ENCODE measurements around the gene TPPP2. TPM values are rescaled to one million over a fixed set of nuclear protein-coding genes. Genes with fewer than 3 reads are reported as not detected.

The TPPP2 gene
- total and polyA plus RNA-seq, 2 of the 4 experiments (the other 2 are of a cell fraction), result not detected

DNA sequence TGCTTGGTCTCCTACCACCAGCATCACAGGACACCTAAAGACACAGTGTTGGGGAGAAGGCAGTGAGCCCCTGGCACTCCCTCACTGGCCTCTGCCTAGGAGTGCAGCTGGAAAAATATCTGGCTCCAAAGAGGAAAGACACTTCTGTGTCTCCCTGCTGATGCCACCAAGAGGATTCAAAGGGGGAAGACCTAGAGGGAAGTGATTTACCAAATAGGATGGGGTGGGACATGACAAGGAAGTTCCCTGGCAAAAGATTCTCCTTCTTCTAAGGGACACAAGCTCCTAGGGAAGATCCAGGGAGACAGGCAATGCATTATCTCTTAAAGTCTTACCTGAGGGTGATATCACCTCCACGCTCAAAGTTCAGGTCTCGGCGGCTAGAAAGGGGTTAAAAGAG lies 11.2 kb upstream of the TPPP2 start:
- Histone ChIP-seq H4K20me1 (ENCODE audit: insufficient read depth, low read length) (no peaks in the 10 kb centered on the region), H3K56ac (ENCODE audit: extremely low read depth, insufficient read depth, low read length) (no peak overlapping the region), H4K5ac (ENCODE audit: low read depth, low read length) (no peak overlapping the region), H3K9me1 (ENCODE audit: insufficient read depth, low read length) (no peaks in the 10 kb centered on the region), H2BK120ac (ENCODE audit: low read depth, low read length) (no peak overlapping the region), H3K36me3 (ENCODE audit: control insufficient read depth, insufficient read depth, low read length) (no peaks in the 10 kb centered on the region), H4K8ac (ENCODE audit: low read depth in 2 of 2, low read length in 2 of 2) (no peak overlapping the region), H2AK9ac (replicated peaks; ENCODE audit: low read depth, low read length, poor library complexity) (no peak overlapping the region), H3K9ac (ENCODE audit: low read depth, low read length) (no peak overlapping the region), H3K9me3 (ENCODE audit: control insufficient read depth, insufficient read depth, low read length) (no peaks in the 10 kb centered on the region), H3K79me1 (ENCODE audit: low read depth in 1 of 2, low read length in 2 of 2) (no peaks in the 10 kb centered on the region), H2BK5ac (ENCODE audit: low read depth, low read length, poor library complexity, severe bottlenecking) (no peak overlapping the region), H3K23ac (ENCODE audit: low read depth, low read length) (no peak overlapping the region), H2AK5ac (ENCODE audit: low read depth, low read length) (no peak overlapping the region), H2AFZ (replicated peaks; ENCODE audit: low read length, poor library complexity) (no peak overlapping the region), H3K14ac (replicated peaks; ENCODE audit: low read depth, low read length) (no peak overlapping the region), H3K4me3 (ENCODE audit: insufficient read depth, low read depth, low read length) (no peak overlapping the region), H3K4ac (ENCODE audit: low read depth, low read length) (no peak overlapping the region), H2BK15ac (ENCODE audit: low read depth, low read length) (no peak overlapping the region), H3K27ac (ENCODE audit: insufficient read depth, low read length) (no peak overlapping the region), H3K4me2 (ENCODE audit: low read depth, low read length) (no peak overlapping the region), H3K27me3 (ENCODE audit: control insufficient read depth, insufficient read depth, low read length) (peaks cover 39% of the 10 kb centered on the region), H4K91ac (ENCODE audit: insufficient read depth, low read depth, low read length) (no peak overlapping the region), H3K4me1 (ENCODE audit: control insufficient read depth, insufficient read depth, low read length) (no peaks in the 10 kb centered on the region), H2BK20ac (ENCODE audit: low read depth, low read length) (no peak overlapping the region), H3K18ac (ENCODE audit: low read depth, low read length) (no peak overlapping the region)
- ChIA-PET CTCF (interaction anchor here (1.0 to 1.1 kb wide), 4 partner anchors 13 to 86 kb away, joined by 3 to 4 read pairs (median 3); no protein-coding TSS in a partner anchor), POLR2A (ENCODE audit: unreplicated experiment) (no interaction called here)
- no CpG with 5 or more reads among the region's 3 CpGs for WGBS, 2 experiments (ENCODE audit: extremely low coverage in 2 of 2, insufficient read length in 1 of 2)
- dilution Hi-C loops (cut with HindIII; ENCODE audit: low sequenced_read_pairs, unreplicated experiment) (no loop called here), in situ Hi-C loops (cut with MboI; ENCODE audit: low sequenced_read_pairs) (loop anchor here (5.0 kb wide), 1 partner anchor 84 kb away; the partner anchor contains the start of gene TMEM253), intact Hi-C loops (cut with micrococcal nuclease) (no loop called here)
- DNase-seq (no peak), ATAC-seq (ENCODE audit: low read depth) (no peak)
- TF ChIP-seq MAZ (IDR thresholded peaks at IDR 0.05; ENCODE audit: borderline replicate concordance, low read depth, low read length) (no peak), CHD1 (IDR thresholded peaks at IDR 0.05; ENCODE audit: low read depth, low read length) (no peak), FOS (IDR thresholded peaks at IDR 0.05; ENCODE audit: low read depth, low read length) (no peak), MXI1 (IDR thresholded peaks at IDR 0.05; ENCODE audit: borderline replicate concordance, low read depth, low read length) (no peak), NFE2L2 (IDR thresholded peaks at IDR 0.05; ENCODE audit: low read depth, low read length) (no peak), RFX5 (IDR thresholded peaks at IDR 0.05; ENCODE audit: low read depth, low read length) (no peak), BHLHE40 (IDR thresholded peaks at IDR 0.05; ENCODE audit: low read depth, low read length) (no peak), CTCF (conservative IDR thresholded peaks at IDR 0.05; ENCODE audit: low read depth, low read length) (no peak), MAFK (IDR thresholded peaks at IDR 0.05; ENCODE audit: low read depth, low read length) (no peak), RCOR1 (IDR thresholded peaks at IDR 0.05; ENCODE audit: insufficient replicate concordance, low read length) (no peak), ELK1 (IDR thresholded peaks at IDR 0.05; ENCODE audit: borderline replicate concordance, low read depth, low read length) (no peak), RAD21 (IDR thresholded peaks at IDR 0.05; ENCODE audit: low read length) (no peak)
- TF ChIP-seq, protein P1, sequence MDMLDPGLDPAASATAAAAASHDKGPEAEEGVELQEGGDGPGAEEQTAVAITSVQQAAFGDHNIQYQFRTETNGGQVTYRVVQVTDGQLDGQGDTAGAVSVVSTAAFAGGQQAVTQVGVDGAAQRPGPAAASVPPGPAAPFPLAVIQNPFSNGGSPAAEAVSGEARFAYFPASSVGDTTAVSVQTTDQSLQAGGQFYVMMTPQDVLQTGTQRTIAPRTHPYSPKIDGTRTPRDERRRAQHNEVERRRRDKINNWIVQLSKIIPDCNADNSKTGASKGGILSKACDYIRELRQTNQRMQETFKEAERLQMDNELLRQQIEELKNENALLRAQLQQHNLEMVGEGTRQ (IDR thresholded peaks at IDR 0.05; ENCODE audit: low read depth, low read length), result no peak
- no TSS peak for BruUV-seq (replicated peaks)

Measured in IMR-90 (cell line).